CD4-positive, alpha-beta T cell treated with Interleukin-17A for 4 hours (primary cell): Measurements from ENCODE around the gene FRMD7.
"Not testable (repeated sequence)": the region's sequence is repeated elsewhere in the genome, so short reads cannot be mapped to it uniquely, and the experiment has no call there.

ENCODE experiments used
- DNase-seq: peaks from one replicate; pipeline ENCODE4 v3.0.0-alpha.2; 2020; ENCODE audit warnings: mixed read lengths

The FRMD7 gene

GRCh38 chrX:132127743-132128142, at the start of gene FRMD7:
Gene FRMD7 (minus strand): TSS chrX:132128020. CDS start chrX:132127844, 176 bp downstream.
- no peak for DNase-seq

DNA sequence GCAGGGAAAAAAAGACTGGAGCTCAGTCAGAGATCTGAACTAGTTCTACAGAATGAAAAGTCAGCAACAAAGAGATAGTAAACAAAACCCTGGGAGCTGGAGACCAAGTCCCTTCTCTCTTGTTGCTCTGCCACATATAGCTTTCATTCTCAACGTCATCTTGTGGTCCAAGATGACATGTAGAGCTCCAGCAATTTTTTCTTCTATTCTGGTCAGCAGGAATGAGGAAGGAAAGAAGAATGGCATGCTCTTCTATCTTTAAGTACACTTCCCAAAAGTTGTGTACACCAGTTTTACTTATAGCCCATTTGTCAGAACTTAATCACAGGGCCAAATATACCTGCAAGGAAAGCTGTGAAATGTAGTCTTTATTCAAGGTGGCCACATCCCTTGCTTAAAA, 45.8 kb upstream of the FRMD7 start:
- no peak for DNase-seq

DNA sequence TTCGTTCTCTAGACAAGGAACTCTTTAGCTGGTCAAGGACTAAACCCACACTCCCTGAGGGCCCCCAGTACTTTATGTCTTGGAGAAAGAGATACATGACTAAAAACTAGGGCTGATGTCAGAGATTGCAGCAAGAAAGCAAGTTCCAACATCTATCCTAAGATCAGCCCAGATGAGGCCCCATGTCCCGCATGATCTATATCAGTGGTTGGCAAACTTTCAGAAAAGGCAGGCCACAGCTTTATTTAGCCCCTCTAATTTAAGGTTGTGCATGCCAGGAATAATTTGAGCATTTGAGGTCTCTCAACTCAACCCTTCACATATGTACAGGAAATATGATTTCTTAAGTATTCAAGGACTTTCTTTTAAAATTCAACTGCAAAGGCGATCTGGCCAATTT, 44.1 kb upstream of the FRMD7 start:
- DNase-seq, result no peak

DNA sequence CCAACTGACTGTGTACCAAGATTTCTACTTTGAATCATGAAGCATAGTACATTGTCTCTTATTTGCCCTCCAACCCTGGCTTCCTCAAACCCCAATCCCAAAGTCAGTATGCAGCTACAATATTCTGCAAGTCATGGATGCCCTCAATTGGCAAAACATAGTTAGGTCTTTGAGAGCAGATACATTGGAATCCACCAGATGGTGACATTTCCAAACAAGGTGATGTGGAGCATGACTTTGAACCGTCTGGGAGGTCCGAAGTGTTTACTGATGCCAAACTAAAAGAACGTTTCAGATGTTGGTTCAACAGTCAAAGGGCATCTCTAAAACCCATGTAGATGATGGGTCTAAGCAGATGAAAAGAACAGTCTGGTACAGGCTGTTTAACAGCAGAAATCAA, 43.7 kb upstream of the FRMD7 start:
- no peak for DNase-seq

DNA sequence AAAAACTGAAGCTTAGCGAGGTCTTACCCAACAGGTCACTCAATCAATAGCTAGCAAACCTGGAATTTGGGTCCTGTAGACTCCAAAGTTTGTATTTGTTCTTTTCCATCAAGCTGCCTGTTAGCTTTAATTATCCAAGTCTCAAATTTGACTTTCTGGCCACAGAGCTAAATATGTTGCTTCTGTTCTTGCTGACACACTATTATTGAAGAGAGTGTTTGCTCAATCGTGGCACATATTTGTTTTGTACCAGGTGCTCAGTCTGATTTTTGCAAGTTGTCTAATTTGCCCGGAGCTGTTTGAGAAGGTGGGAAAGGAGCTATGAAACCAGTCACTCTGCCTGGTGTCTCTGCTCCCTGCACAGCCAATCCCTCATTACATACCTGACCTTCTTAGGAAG, 41.7 kb upstream of the FRMD7 start:
- no peak for DNase-seq

DNA sequence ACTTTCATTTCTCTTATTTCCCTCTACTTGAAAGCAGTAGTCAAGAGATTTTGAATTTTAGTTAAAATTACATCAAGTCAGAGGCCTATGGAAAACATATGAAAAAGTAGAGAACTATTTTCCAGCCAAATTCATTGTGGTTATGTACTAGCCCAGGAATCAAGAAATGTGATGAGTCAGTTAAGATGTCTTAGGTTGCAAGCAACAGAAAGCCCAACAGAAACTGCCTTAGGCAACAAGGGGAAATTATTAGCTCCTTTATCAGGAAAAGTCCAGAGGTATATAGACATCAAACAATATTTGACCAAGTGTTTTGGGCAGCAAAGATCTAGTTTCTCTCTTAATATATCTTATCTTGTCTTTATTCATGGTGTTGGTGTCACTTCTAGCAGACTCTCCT, 37.8 kb upstream of the FRMD7 start:
- no peak for DNase-seq

DNA sequence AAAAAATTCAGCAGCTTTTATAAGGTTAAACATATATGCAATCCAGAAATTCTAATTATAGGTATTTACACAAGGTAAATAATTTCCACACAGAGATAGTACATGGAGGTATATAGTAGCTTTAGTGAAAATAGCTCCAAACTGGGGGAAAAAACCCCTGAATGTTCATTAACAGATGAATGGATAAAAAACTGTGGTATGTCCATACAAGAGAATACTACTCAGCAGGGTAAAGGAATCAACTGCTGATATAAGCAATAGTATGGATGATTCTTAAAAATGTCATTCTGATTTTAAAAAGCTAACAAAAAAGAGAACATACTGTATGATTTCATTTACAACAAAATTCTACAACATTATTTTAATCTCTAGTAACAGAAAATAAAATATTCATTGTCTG, 37.2 kb upstream of the FRMD7 start:
- no peak for DNase-seq

DNA sequence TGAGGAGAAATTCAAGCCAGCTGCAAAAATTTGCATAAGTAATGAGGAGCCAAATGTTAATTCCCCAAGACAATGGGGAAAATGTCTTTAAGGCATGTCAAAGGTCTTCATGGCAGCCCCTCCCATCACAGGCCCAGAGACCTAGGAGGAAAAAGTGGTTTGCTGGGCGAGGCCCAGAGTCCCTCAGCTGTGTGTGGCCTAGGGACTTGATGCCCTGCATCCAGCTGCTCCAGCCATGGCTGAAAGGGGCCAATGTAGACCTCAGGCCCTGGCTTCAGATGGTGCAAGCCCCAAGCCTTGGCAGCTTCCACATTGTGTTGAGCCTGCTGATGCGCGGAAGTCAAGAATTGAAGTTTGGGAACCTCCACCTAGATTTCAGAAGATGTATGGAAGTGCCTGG, 35.3 kb upstream of the FRMD7 start:
- DNase-seq, result not testable (repeated sequence)

- DNase-seq, result no peak
These were observed 25.3 kb upstream of the FRMD7 start for GRCh38 chrX:132153166-132153565.

- no peak for DNase-seq
These were observed 18.6 kb upstream of the FRMD7 start for GRCh38 chrX:132146456-132146855.

GRCh38 chrX:132144061-132144460, 16.2 kb upstream of the FRMD7 start:
- no peak for DNase-seq

DNA sequence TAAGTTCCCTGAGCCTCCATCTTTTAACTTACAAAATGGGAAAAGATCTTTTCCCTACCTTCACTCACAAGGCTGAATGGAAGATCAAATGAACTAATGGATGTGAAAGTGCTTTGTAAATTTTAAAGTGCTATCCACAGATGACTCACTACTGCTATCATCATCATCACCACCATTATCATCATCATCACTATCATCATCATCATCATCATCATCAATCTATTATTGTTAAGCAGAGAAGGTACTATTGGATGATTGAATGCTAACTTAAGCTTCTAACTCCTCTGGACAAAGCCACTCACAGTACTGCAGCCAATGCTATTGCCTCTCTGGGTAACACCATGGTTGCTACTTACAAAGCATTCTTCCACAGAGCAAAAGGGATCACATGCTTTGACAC, 1.9 kb downstream of the FRMD7 start:
- DNase-seq, result no peak

- DNase-seq, result no peak
These were observed 6.9 kb downstream of the FRMD7 start for GRCh38 chrX:132120913-132121312.

DNA sequence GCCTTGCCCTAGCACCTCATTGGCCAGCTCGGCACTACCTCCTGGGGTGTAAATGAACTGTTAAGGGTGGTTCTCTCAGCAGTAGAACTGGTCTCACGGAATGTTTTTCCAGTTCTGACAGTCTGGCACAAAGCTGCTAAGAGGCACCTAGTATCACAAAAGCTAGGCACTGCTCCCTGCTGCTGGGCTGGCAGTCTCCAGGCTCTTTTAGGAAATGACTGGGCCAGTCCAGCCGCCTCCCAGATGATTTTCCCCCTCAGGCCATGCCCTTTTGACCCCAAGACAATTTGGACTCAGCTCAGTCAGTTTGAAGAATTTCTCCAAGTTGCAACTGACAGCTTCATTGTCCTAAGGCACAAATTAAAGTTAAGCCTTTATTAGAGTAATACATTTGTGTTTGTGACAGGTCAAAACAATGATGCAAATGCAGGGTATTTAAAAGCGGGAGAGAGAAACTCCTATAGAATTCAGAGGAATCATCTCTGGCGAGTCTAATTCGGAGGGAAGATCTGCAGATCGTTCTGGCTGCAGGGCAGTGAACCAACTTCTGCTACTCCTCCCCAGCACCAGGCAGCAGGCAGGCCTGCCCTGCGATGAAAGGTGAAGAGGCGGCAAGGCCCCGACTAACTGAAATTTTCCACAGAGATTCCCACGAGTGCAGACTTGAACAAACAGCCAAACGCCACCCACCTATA, 7.9 kb downstream of the FRMD7 start:
- DNase-seq, result no peak

DNA sequence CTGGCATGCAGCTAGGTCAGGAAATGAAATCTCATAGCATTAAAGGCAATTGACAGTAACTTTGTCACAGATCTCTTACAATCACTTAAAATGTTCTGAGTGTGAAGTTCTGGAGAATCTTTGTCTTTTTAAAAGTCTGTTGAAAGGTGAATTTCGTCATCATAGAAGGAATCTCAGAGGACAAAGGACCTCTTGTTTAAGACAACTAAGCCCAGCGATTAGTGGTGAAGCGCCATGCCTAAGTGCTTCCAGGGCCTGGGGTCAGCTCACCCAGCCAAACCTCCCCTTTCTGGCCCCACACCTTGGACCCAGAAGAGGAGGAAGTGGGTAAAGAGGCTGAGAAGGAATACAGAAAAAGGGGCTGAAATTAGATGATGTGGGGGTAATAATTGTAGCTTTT, 8.5 kb downstream of the FRMD7 start:
- DNase-seq, result no peak

- peak; percentile 3 for DNase-seq
These were observed 9.5 kb downstream of the FRMD7 start for GRCh38 chrX:132118358-132118757.

DNA sequence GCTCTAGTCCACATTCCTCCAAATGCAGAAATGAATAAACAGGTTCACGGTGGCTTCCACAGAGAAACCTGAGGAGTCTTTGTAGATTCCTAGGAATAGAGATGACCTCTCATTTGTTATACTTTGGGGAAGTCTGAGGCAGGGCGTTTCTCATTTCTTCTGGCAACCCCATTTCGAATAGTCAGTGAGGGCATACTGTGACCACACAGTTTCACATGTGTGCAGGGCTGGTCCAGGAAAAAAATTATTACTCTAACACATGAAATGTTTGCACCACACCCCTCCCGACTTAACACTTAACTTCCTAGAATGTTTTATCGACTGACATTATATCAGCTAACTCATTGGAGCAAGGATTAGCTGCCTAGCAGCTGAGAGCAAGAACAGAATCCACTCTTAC, 12.0 kb downstream of the FRMD7 start:
- DNase-seq, result no peak

DNA sequence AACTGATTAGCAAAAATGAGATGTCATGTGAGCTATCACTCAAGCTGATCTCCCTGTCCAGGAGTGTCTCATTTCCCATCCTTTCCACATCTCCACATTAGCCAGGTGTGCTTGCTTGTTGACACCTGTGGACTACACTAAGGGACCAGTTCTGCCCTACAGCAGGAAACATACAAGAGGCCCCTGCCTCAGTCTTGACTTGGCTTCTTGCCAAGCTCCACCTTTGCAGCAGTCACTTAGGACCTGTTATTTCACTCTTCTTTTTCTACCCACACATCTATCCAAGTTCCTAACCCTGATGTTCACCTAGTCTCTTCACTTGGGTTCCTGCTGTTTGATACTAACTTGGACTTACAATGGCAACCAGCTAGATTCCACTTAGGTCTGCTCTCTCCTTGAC, 13.2 kb downstream of the FRMD7 start:
- DNase-seq, result no peak

- DNase-seq, result no peak
These were observed 20.5 kb downstream of the FRMD7 start for GRCh38 chrX:132107291-132107690.

DNA sequence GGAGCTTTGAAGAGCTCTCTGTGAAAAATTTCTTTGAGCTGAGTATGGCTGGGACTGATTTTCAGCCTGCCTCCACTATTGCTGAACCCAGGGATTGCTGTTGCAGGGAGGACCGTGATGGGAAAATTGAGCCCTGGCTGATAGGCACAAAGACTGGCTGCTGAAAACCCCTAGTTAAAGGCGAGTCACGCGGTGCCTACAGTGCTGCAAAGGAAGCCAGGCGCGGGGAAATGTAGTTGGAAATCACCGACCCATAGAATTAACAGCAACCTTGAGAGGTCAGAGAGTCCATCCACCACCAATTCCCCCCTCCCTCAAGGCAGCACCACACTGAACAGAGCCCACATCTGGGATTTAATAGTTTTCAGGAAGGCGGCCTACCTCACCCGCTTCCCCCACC, 26.0 kb downstream of the FRMD7 start:
- no peak for DNase-seq

GRCh38 chrX:132101206-132101605, 26.6 kb downstream of the FRMD7 start:
- no peak for DNase-seq

GRCh38 chrX:132098704-132099103, 29.1 kb downstream of the FRMD7 start:
- not testable (repeated sequence) for DNase-seq

GRCh38 chrX:132094164-132094563, 33.7 kb downstream of the FRMD7 start:
- DNase-seq, result no peak

- no peak for DNase-seq
These were observed 34.5 kb downstream of the FRMD7 start for GRCh38 chrX:132093239-132093860.
